Body of pancreas (tissue), 4 donors: Measurements from ENCODE around the gene KRT72.

Experiments
- CTCF ChIP-seq, 7 experiments: fragments of 450-650 bp in 4 of 7; fragments of 200-600 bp in 3 of 7; sonication (generic) in 3 of 7; IDR thresholded peaks; one replicate each; pipeline ENCODE4 v1.5.1; 2016 to 2019; ENCODE audit warnings: antibody characterized with exemption in 7 of 7
- POLR2A ChIP-seq, 3 donors: fragments of 450-650 bp; IDR thresholded peaks; one replicate each; pipeline ENCODE4 v1.6.1; 2016; ENCODE audit warnings: antibody characterized with exemption in 3 of 3, mild to moderate bottlenecking in 2 of 3

- TF ChIP-seq CTCF (IDR thresholded peaks at IDR 0.05) = no peak
- TF ChIP-seq POLR2A (IDR thresholded peaks at IDR 0.05) = no peak
These were observed 45.7 kb downstream of the KRT72 start for GRCh38 chr12:52555577-52555976.
